GM12892 (cell line): Measurements from ENCODE around the gene YIF1B.

Experiments used
- POLR2A ChIP-seq: IDR thresholded peaks from 2 replicates; pipeline ENCODE4 v1.6.1; 2011; ENCODE audit warnings: low read depth, low read length, control low read depth
- POLR2AphosphoS5 ChIP-seq: IDR thresholded peaks from 2 replicates; pipeline ENCODE4 v1.6.1; 2011; ENCODE audit warnings: low read depth, low read length, control low read depth
- TAF1 ChIP-seq: IDR thresholded peaks from 2 replicates; pipeline ENCODE4 v1.6.1; 2011; ENCODE audit warnings: low read depth, mild to moderate bottlenecking, control low read depth, low read length, borderline replicate concordance

DNA sequence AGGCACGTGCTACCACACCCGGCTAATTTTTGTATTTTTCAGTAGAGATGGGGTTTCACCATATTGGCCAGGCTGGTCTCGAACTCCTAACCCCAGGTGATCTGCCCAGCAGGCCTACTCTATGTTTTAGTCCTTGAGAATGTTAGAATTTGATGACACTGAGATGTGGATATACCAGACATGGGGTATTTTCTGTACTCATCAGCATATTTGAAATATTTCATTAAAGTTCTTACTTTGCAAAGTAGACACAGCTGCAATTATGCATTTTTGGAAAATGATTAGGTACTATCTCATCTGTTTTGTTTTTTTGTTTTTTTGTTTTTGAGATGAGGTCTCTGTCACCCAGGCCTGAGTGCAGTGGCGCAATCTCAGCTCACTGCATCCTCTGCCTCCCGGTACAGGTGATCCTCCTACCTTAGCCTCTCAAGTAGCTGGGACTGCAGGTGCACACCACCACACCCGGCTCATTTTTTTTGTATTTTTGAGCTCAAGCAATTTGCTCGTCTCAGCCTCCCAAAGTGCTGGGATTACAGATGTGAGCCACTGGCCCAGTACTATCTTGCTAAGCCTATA is 38.7 kb downstream of the YIF1B start:
- no peak for TF ChIP-seq TAF1
- no peak for TF ChIP-seq POLR2A
- no peak for TF ChIP-seq POLR2AphosphoS5
